ENCODE data around the gene NUDT22.

GRCh38 chr11:64269540-64270220, 43.6 kb downstream of the NUDT22 start:
- TF ChIP-seq, protein P1, sequence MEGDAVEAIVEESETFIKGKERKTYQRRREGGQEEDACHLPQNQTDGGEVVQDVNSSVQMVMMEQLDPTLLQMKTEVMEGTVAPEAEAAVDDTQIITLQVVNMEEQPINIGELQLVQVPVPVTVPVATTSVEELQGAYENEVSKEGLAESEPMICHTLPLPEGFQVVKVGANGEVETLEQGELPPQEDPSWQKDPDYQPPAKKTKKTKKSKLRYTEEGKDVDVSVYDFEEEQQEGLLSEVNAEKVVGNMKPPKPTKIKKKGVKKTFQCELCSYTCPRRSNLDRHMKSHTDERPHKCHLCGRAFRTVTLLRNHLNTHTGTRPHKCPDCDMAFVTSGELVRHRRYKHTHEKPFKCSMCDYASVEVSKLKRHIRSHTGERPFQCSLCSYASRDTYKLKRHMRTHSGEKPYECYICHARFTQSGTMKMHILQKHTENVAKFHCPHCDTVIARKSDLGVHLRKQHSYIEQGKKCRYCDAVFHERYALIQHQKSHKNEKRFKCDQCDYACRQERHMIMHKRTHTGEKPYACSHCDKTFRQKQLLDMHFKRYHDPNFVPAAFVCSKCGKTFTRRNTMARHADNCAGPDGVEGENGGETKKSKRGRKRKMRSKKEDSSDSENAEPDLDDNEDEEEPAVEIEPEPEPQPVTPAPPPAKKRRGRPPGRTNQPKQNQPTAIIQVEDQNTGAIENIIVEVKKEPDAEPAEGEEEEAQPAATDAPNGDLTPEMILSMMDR (IDR thresholded peaks at IDR 0.05; ENCODE audit: insufficient read depth, low read length, poor library complexity, severe bottlenecking) = no peak
- no peak for TF ChIP-seq EZH2phosphoT487 (conservative IDR thresholded peaks at IDR 0.05; ENCODE audit: low read length)
